CD4-positive, CD25-positive, alpha-beta regulatory T cell (primary cell): ENCODE measurements around the gene UST. TPM values are rescaled to one million over a fixed set of nuclear protein-coding genes. Genes with fewer than 3 reads are reported as not detected.
A peak's percentile ranks its signal among the peaks of the same experiment; 100 is the strongest.
"Not testable (repeated sequence)": the region's sequence is repeated elsewhere in the genome, so short reads cannot be mapped to it uniquely, and the experiment has no call there.

Experiments
- ATAC-seq, 2 donors: fragments of 150-1000 bp; cut with Tn5 transposase; one replicate each; pipeline ENCODE4 v1.10.0; 2021; ENCODE audit warnings: low read depth in 2 of 2, moderate number of reproducible peaks in 2 of 2, moderate library complexity in 1 of 2
- DNase-seq, 3 donors: peaks; one replicate each; pipeline versions ENCODE4 v3.0.0 to v3.0.0-alpha.2; 2012 to 2022; ENCODE audit warnings: mixed read lengths in 1 of 3
- H3K27ac ChIP-seq: one replicate; pipeline ENCODE4 v1.7.0; 2013; ENCODE audit warnings: mild to moderate bottlenecking, low read length; ENCODE audit not compliant: insufficient read depth, poor library complexity, severe bottlenecking
- H3K27me3 ChIP-seq: one replicate; pipeline ENCODE4 v1.7.0; 2013; ENCODE audit warnings: low read length; ENCODE audit not compliant: control insufficient read depth, insufficient read depth
- H3K36me3 ChIP-seq: one replicate; pipeline ENCODE4 v1.7.0; 2013; ENCODE audit warnings: mild to moderate bottlenecking, low read length, moderate library complexity; ENCODE audit not compliant: control insufficient read depth, insufficient read depth
- H3K4me1 ChIP-seq: 2 replicates; pipeline ENCODE4 v1.7.0; 2013; ENCODE audit warnings: mild to moderate bottlenecking, low read length; ENCODE audit not compliant: insufficient read depth, control insufficient read depth, poor library complexity, severe bottlenecking
- H3K4me3 ChIP-seq: one replicate; pipeline ENCODE4 v1.7.0; 2013; ENCODE audit warnings: low read depth, mild to moderate bottlenecking, low read length, moderate library complexity
- H3K9me3 ChIP-seq, 2 experiments: 1 replicate in 1 of 2; 2 replicates in 1 of 2; pipeline ENCODE4 v1.7.0; 2013; ENCODE audit warnings: low read length in 2 of 2, mild to moderate bottlenecking in 1 of 2, moderate library complexity in 1 of 2; ENCODE audit not compliant: control insufficient read depth in 2 of 2
- H3K27ac Mint-ChIP-seq, 3 donors: one replicate each; pipeline ENCODE4 v1.8.0; 2020 to 2022; ENCODE audit warnings: mild to moderate bottlenecking in 3 of 3, mixed read lengths in 3 of 3, moderate library complexity in 2 of 3
- H3K27me3 Mint-ChIP-seq: one replicate; pipeline ENCODE4 v1.8.0; 2022; ENCODE audit warnings: mild to moderate bottlenecking, mixed read lengths
- H3K36me3 Mint-ChIP-seq: one replicate; pipeline ENCODE4 v1.8.0; 2020; ENCODE audit warnings: mixed read lengths
- H3K4me1 Mint-ChIP-seq, 4 donors: one replicate each; pipeline ENCODE4 v1.8.0; 2020 to 2022; ENCODE audit warnings: mixed read lengths in 4 of 4, mild to moderate bottlenecking in 1 of 4
- H3K4me3 Mint-ChIP-seq, 4 donors: one replicate each; pipeline ENCODE4 v1.8.0; 2020 to 2022; ENCODE audit warnings: mild to moderate bottlenecking in 4 of 4, mixed read lengths in 4 of 4, moderate library complexity in 3 of 4
- H3K9me3 Mint-ChIP-seq, 7 donors: one replicate each; pipeline ENCODE4 v1.8.0; 2020 to 2022; ENCODE audit warnings: mixed read lengths in 7 of 7, mild to moderate bottlenecking in 3 of 7, moderate library complexity in 2 of 7
- polyA plus RNA-seq, 4 donors: library from polyadenylated mRNA; unstranded; fragments of 300-500 nt; fragmentation: Illumina TruSeq; gene quantifications; one replicate each; pipeline ENCODE4 v1.2.3, GENCODE V29; 2021
- total RNA-seq: library from RNA; stranded (reverse); gene quantifications from one replicate; pipeline ENCODE4 v1.2.3, GENCODE V29; 2022

UST gene
- total and polyA plus RNA-seq, 5 donors from 2014 or later, result 1.1 to 2.9 (median 2.5) TPM

DNA sequence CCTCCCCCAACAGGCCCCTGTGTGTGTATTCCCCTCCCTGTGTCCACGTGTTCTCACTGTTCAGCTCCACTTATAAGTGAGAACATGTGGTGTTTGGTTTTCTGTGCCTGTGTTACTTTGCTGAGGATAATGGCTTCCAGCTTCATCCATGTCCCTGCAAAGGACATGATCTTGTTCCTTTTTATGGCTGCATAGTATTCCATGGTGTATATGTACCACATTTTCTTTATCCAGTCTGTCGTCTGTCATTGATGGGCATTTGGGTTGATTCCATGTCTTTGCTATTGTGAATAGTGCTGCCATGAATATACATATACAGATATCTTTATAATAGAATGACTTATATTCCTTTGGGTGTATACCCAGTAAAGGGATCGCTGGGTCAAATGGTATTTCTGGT lies 106.3 kb downstream of the UST start:
- not testable (repeated sequence) for H3K27me3 Mint-ChIP-seq, H3K9me3 ChIP-seq, DNase-seq, H3K4me3 Mint-ChIP-seq, H3K36me3 ChIP-seq, H3K27ac Mint-ChIP-seq, H3K27ac ChIP-seq, H3K4me1 Mint-ChIP-seq, H3K9me3 Mint-ChIP-seq, H3K36me3 Mint-ChIP-seq, H3K27me3 ChIP-seq, H3K4me1 ChIP-seq, ATAC-seq, H3K4me3 ChIP-seq

DNA sequence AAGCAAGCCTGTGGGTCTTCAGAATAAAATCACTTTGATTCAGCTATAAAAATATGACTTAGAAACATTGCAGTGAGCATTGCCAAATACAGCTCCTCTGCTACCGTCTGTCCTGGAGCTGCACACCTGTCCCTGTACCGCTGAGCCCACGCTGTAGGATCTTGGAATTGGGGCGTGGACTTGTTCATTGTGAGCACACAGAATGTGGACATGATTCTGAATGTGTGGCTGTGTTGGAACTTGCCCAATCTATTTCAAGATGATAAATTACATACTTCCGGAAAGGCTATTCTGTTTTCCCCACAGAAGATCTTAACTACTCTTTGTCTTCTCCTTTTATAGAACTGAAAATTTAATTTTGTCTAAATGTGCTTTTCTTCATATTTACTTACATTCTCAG lies 107.3 kb downstream of the UST start:
- peaks cover 1% of the 10 kb centered on the region for H3K27me3 ChIP-seq
- no peak overlapping the region for H3K4me3 ChIP-seq
- peaks cover 0 to 5% (median 0%) of the 10 kb centered on the region in 4 donors for H3K4me1 Mint-ChIP-seq

GRCh38 chr6:148854992-148855391 lies 108.2 kb downstream of the UST start:
- no peak overlapping the region for H3K4me3 Mint-ChIP-seq
- H3K27ac Mint-ChIP-seq, result peak overlapping the region in 1 of 3 donors; percentile 61
- H3K4me1 ChIP-seq, result no peaks in the 10 kb centered on the region
- ATAC-seq, result no peak
- no peak overlapping the region for H3K27ac ChIP-seq
- H3K4me1 Mint-ChIP-seq, result peaks cover 0 to 5% (median 0%) of the 10 kb centered on the region in 4 donors
- peaks cover 0 to 1% (median 0%) of the 10 kb centered on the region in 7 donors for H3K9me3 Mint-ChIP-seq
- no peak overlapping the region for H3K4me3 ChIP-seq
- H3K27me3 Mint-ChIP-seq, result peaks cover 10% of the 10 kb centered on the region
- H3K9me3 ChIP-seq, result no peaks in the 10 kb centered on the region
- H3K36me3 Mint-ChIP-seq, result no peaks in the 10 kb centered on the region
- no peaks in the 10 kb centered on the region for H3K36me3 ChIP-seq
- peaks cover 1% of the 10 kb centered on the region for H3K27me3 ChIP-seq
- DNase-seq, result no peak

More for the DNA sequence above, 107.3 kb downstream of the UST start:
- Mint-ChIP-seq H3K27ac (no peak overlapping the region), H3K4me3 (no peak overlapping the region), H3K36me3 (no peaks in the 10 kb centered on the region), H3K9me3 (peaks cover 0 to 1% (median 0%) of the 10 kb centered on the region in 7 donors), H3K27me3 (peaks cover 10% of the 10 kb centered on the region)
- Histone ChIP-seq H3K9me3 (no peaks in the 10 kb centered on the region), H3K36me3 (no peaks in the 10 kb centered on the region), H3K4me1 (no peaks in the 10 kb centered on the region), H3K27ac (no peak overlapping the region)
- DNase-seq, result no peak
- no peak for ATAC-seq

GRCh38 chr6:148855744-148856143 lies 108.9 kb downstream of the UST start:
- H3K27ac ChIP-seq, result no peak overlapping the region
- H3K4me1 ChIP-seq, result no peaks in the 10 kb centered on the region
- ATAC-seq (no peak), DNase-seq (no peak)
- no peak overlapping the region for H3K4me3 ChIP-seq
- Mint-ChIP-seq H3K4me3 (no peak overlapping the region), H3K27me3 (peaks cover 10% of the 10 kb centered on the region), H3K36me3 (no peaks in the 10 kb centered on the region), H3K27ac (peak overlapping the region in 1 of 3 donors; percentile 61), H3K9me3 (peaks cover 0 to 1% (median 0%) of the 10 kb centered on the region in 7 donors), H3K4me1 (peaks cover 0 to 5% (median 0%) of the 10 kb centered on the region in 4 donors)
- no peaks in the 10 kb centered on the region for H3K9me3 ChIP-seq
- H3K27me3 ChIP-seq, result peaks cover 1% of the 10 kb centered on the region
- H3K36me3 ChIP-seq, result no peaks in the 10 kb centered on the region

DNA sequence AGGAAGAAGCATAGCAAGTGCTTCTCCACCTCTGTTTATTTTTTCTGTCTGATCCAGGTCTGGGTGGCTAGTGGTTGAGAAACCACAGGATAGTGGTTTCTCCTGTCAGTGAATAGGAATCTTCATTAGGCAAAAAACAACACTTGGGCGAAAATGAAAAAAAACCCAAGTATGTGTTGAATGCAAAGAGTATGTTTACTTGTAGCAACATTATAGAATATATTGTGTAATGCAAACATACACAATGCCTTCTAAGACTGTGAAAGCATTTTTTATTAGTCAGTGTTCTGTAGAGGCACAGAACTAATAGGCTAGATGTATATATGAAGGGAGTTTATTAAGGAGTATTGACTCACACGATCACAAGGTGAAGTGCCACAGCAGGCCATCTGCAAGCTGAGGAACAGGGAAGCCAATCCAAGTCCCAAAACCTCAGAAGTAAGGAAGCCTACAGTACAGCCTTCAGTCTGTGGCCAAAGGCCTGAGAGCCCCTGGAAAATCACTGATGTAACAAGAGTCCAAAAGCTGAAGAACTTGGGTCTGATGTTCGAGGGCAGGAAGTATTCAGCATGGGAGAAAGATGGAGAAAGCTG lies 111.1 kb downstream of the UST start:
- H3K4me3 Mint-ChIP-seq, result no peak overlapping the region
- DNase-seq, result no peak
- Histone ChIP-seq H3K36me3 (no peaks in the 10 kb centered on the region), H3K4me1 (no peaks in the 10 kb centered on the region), H3K27ac (no peak overlapping the region), H3K27me3 (peaks cover 1% of the 10 kb centered on the region), H3K4me3 (no peak overlapping the region), H3K9me3 (no peaks in the 10 kb centered on the region)
- H3K27ac Mint-ChIP-seq, result no peak overlapping the region
- peaks cover 0 to 5% (median 0%) of the 10 kb centered on the region in 4 donors for H3K4me1 Mint-ChIP-seq
- peaks cover 10% of the 10 kb centered on the region for H3K27me3 Mint-ChIP-seq
- no peak for ATAC-seq
- no peaks in the 10 kb centered on the region for H3K36me3 Mint-ChIP-seq
- H3K9me3 Mint-ChIP-seq, result peaks cover 0 to 3% (median 0%) of the 10 kb centered on the region in 7 donors

- not testable (repeated sequence) for DNase-seq, H3K27ac ChIP-seq, H3K36me3 ChIP-seq, H3K4me3 Mint-ChIP-seq, H3K9me3 Mint-ChIP-seq, H3K36me3 Mint-ChIP-seq, H3K27ac Mint-ChIP-seq, H3K9me3 ChIP-seq, ATAC-seq, H3K4me3 ChIP-seq, H3K27me3 ChIP-seq, H3K4me1 ChIP-seq, H3K27me3 Mint-ChIP-seq
- H3K4me1 Mint-ChIP-seq, result peaks cover 2 to 14% (median 11%) of the 10 kb centered on the region in 4 donors
Observed at GRCh38 chr6:148864132-148864531, 117.3 kb downstream of the UST start.

DNA sequence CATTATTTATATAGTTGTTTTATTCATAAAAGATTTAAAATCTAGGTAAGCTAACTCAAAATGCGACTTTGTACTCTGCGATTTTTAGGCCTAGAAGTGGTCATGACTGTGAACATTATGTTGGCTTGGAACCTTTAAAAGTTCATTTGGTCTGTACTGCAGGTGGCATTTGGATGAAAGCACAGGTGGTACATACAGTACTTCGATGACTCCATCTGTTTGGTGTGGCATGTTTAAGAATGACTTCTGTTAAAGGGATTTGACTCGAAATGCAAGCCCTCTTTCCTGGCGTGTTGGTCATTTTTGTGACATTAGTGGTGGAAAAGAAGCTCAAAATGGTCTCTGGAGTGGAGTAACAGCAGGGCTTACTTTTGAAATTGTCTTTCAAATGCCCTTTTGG lies 118.1 kb downstream of the UST start:
- no peak overlapping the region for H3K27ac Mint-ChIP-seq
- no peaks in the 10 kb centered on the region for H3K9me3 ChIP-seq
- peaks cover 0 to 2% (median 0%) of the 10 kb centered on the region in 7 donors for H3K9me3 Mint-ChIP-seq
- H3K36me3 ChIP-seq, result no peaks in the 10 kb centered on the region
- H3K36me3 Mint-ChIP-seq, result no peaks in the 10 kb centered on the region
- H3K4me1 Mint-ChIP-seq, result peaks cover 2 to 15% (median 11%) of the 10 kb centered on the region in 4 donors
- no peak overlapping the region for H3K4me3 ChIP-seq
- H3K4me1 ChIP-seq, result no peaks in the 10 kb centered on the region
- no peak overlapping the region for H3K4me3 Mint-ChIP-seq
- H3K27ac ChIP-seq, result no peak overlapping the region
- no peaks in the 10 kb centered on the region for H3K27me3 Mint-ChIP-seq
- no peaks in the 10 kb centered on the region for H3K27me3 ChIP-seq
- no peak for DNase-seq
- no peak for ATAC-seq

DNA sequence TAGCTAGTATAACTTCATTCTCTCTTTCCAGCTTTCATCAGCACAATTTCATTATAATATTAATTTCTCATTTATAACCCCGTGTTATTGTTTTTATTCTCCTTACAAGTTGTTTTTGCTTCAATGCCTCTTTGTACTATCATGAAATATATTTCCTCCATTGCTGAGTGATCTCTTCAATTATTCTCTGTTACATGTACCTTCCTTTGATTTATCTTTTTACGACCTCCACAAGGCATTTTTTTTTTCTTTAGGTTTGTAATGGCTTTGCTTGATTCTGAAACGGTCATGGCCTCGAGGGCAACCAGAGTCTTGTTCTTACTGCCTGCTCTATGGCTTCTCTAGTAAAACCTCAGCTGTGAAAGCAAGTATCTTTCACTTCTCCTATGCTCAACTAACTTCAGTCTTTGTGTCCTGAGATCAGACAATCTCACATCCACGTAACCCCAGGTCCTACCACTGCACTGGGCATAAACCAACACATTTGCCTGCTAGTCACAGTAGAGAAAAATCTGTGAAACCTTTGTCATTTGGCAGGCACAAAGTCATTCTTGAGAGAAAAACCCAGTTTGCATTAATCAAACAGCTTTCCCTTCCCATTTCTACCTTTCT lies 119.9 kb downstream of the UST start:
- ATAC-seq, result peak in 1 of 2 donors; percentile 34
- no peak overlapping the region for H3K27ac Mint-ChIP-seq
- H3K36me3 Mint-ChIP-seq, result no peaks in the 10 kb centered on the region
- H3K4me3 Mint-ChIP-seq, result no peak overlapping the region
- H3K4me1 Mint-ChIP-seq, result peaks cover 2 to 16% (median 12%) of the 10 kb centered on the region in 4 donors
- Histone ChIP-seq H3K27me3 (no peaks in the 10 kb centered on the region), H3K4me1 (no peaks in the 10 kb centered on the region), H3K27ac (no peak overlapping the region), H3K36me3 (no peaks in the 10 kb centered on the region), H3K9me3 (no peaks in the 10 kb centered on the region), H3K4me3 (no peak overlapping the region)
- H3K27me3 Mint-ChIP-seq, result no peaks in the 10 kb centered on the region
- no peak for DNase-seq
- H3K9me3 Mint-ChIP-seq, result peaks cover 0 to 3% (median 0%) of the 10 kb centered on the region in 7 donors
